NCI-H1048 (cell line): Measurements from ENCODE around the gene CDC42SE1.

Experiments
- DNase-seq: peaks from one replicate; lab custom pipeline; 2025; lab: John Stamatoyannopoulos, UW

Gene CDC42SE1

GRCh38 chr1:151008244-151009205 lies 50.9 kb downstream of the CDC42SE1 start, which contains the start of gene PRUNE1:
PRUNE1 (plus strand) TSS chr1:151008449; CDS start chr1:151008633, 184 bp downstream.
- peak; percentile 98 for DNase-seq

GRCh38 chr1:151007853-151008243 lies 51.6 kb downstream of the CDC42SE1 start:
- DNase-seq: no peak

GRCh38 chr1:151006327-151007052 lies 52.9 kb downstream of the CDC42SE1 start, which contains the start of gene MINDY1:
MINDY1 (minus strand) TSS chr1:151006902; CDS start chr1:151002617, 4,285 bp downstream.
- DNase-seq: no peak

GRCh38 chr1:151005729-151006319 lies 53.6 kb downstream of the CDC42SE1 start:
- no peak for DNase-seq

GRCh38 chr1:151003180-151003579 lies 56.2 kb downstream of the CDC42SE1 start:
- DNase-seq: no peak

- DNase-seq: no peak
Measured at GRCh38 chr1:151002611-151003010, 56.8 kb downstream of the CDC42SE1 start.

- DNase-seq: no peak
Measured at GRCh38 chr1:151002051-151002450, 57.4 kb downstream of the CDC42SE1 start.

- DNase-seq: no peak
Measured at GRCh38 chr1:151001602-151002001, 57.8 kb downstream of the CDC42SE1 start.
